ENCODE results near the gene ARMH2. TPM values are rescaled to one million over a fixed set of nuclear protein-coding genes. Genes with fewer than 3 reads are reported as not detected.

The ARMH2 gene
- total and polyA plus RNA-seq, 9 of the 15 experiments (the other 6 are each of a cell fraction or from before 2014, with no cell fraction given): not detected

DNA sequence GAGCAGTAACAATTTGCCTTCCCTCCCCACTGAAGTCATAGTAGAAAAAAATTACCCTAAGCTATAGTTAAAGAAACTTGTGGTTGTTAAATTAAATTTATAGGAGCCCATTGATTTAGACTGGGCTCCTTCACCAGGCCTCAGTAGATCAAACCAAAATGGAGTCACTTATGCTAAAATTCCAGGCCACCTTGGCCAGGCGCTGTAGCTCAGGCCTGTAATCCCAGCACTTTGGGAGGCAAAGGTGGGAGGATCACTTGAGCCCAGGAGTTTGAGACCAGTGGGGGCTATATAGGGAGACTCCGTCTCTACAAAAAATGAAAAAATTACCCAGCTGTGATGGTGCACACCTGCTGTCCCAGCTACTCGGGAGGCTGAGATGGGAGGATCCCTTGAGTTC, 39.0 kb downstream of the ARMH2 start (continued):
- TF ChIP-seq, protein P1, sequence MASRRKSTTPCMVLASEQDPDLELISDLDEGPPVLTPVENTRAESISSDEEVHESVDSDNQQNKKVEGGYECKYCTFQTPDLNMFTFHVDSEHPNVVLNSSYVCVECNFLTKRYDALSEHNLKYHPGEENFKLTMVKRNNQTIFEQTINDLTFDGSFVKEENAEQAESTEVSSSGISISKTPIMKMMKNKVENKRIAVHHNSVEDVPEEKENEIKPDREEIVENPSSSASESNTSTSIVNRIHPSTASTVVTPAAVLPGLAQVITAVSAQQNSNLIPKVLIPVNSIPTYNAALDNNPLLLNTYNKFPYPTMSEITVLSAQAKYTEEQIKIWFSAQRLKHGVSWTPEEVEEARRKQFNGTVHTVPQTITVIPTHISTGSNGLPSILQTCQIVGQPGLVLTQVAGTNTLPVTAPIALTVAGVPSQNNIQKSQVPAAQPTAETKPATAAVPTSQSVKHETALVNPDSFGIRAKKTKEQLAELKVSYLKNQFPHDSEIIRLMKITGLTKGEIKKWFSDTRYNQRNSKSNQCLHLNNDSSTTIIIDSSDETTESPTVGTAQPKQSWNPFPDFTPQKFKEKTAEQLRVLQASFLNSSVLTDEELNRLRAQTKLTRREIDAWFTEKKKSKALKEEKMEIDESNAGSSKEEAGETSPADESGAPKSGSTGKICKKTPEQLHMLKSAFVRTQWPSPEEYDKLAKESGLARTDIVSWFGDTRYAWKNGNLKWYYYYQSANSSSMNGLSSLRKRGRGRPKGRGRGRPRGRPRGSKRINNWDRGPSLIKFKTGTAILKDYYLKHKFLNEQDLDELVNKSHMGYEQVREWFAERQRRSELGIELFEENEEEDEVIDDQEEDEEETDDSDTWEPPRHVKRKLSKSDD (conservative IDR thresholded peaks at IDR 0.05; ENCODE audit: low read length): no peak
- TF ChIP-seq, protein P2, sequence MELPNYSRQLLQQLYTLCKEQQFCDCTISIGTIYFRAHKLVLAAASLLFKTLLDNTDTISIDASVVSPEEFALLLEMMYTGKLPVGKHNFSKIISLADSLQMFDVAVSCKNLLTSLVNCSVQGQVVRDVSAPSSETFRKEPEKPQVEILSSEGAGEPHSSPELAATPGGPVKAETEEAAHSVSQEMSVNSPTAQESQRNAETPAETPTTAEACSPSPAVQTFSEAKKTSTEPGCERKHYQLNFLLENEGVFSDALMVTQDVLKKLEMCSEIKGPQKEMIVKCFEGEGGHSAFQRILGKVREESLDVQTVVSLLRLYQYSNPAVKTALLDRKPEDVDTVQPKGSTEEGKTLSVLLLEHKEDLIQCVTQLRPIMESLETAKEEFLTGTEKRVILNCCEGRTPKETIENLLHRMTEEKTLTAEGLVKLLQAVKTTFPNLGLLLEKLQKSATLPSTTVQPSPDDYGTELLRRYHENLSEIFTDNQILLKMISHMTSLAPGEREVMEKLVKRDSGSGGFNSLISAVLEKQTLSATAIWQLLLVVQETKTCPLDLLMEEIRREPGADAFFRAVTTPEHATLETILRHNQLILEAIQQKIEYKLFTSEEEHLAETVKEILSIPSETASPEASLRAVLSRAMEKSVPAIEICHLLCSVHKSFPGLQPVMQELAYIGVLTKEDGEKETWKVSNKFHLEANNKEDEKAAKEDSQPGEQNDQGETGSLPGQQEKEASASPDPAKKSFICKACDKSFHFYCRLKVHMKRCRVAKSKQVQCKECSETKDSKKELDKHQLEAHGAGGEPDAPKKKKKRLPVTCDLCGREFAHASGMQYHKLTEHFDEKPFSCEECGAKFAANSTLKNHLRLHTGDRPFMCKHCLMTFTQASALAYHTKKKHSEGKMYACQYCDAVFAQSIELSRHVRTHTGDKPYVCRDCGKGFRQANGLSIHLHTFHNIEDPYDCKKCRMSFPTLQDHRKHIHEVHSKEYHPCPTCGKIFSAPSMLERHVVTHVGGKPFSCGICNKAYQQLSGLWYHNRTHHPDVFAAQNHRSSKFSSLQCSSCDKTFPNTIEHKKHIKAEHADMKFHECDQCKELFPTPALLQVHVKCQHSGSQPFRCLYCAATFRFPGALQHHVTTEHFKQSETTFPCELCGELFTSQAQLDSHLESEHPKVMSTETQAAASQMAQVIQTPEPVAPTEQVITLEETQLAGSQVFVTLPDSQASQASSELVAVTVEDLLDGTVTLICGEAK (IDR thresholded peaks at IDR 0.05): no peak
- TF ChIP-seq, protein P2 (CRISPR knock-in tag; IDR thresholded peaks at IDR 0.05): no peak
- no peak for TF ChIP-seq SRSF3 (IDR thresholded peaks at IDR 0.05; ENCODE audit: insufficient read depth, low read length)
- TF ChIP-seq MECOM (CRISPR knock-in tag; IDR thresholded peaks at IDR 0.05): no peak
- TF ChIP-seq TCF7 (IDR thresholded peaks at IDR 0.05; ENCODE audit: borderline replicate concordance): no peak
- TF ChIP-seq CCAR2 (IDR thresholded peaks at IDR 0.05; ENCODE audit: low read depth, low read length): no peak
- TF ChIP-seq, protein P3, sequence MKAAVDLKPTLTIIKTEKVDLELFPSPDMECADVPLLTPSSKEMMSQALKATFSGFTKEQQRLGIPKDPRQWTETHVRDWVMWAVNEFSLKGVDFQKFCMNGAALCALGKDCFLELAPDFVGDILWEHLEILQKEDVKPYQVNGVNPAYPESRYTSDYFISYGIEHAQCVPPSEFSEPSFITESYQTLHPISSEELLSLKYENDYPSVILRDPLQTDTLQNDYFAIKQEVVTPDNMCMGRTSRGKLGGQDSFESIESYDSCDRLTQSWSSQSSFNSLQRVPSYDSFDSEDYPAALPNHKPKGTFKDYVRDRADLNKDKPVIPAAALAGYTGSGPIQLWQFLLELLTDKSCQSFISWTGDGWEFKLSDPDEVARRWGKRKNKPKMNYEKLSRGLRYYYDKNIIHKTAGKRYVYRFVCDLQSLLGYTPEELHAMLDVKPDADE (conservative IDR thresholded peaks at IDR 0.05; ENCODE audit: control insufficient read depth, low read depth, low read length): no peak
- no peak for TF ChIP-seq CAMTA2 (CRISPR knock-in tag; conservative IDR thresholded peaks at IDR 0.05)
- 0 out of 2 replicates have a peak, but pooled peaks have one; percentile 58 for TF ChIP-seq HDAC8 (tag; IDR thresholded peaks at IDR 0.05)
- TF ChIP-seq SIRT6 (IDR thresholded peaks at IDR 0.05; ENCODE audit: low read depth, low read length): no peak
- TF ChIP-seq, protein P4, sequence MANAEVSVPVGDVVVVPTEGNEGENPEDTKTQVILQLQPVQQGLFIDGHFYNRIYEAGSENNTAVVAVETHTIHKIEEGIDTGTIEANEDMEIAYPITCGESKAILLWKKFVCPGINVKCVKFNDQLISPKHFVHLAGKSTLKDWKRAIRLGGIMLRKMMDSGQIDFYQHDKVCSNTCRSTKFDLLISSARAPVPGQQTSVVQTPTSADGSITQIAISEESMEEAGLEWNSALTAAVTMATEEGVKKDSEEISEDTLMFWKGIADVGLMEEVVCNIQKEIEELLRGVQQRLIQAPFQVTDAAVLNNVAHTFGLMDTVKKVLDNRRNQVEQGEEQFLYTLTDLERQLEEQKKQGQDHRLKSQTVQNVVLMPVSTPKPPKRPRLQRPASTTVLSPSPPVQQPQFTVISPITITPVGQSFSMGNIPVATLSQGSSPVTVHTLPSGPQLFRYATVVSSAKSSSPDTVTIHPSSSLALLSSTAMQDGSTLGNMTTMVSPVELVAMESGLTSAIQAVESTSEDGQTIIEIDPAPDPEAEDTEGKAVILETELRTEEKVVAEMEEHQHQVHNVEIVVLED (CRISPR knock-in tag; IDR thresholded peaks at IDR 0.05): no peak
- no peak for TF ChIP-seq PTBP1 (IDR thresholded peaks at IDR 0.05; ENCODE audit: low read depth, low read length)
- TF ChIP-seq FOXM1 (IDR thresholded peaks at IDR 0.05; ENCODE audit: low read depth): no peak
- no peak for TF ChIP-seq FOXM1 (CRISPR knock-in tag; IDR thresholded peaks at IDR 0.05; ENCODE audit: low read depth)

Data from K562 (cell line).